T-helper 1 cell (primary cell): ENCODE results near the gene IL1R1.
A peak's percentile ranks its signal among the peaks of the same experiment; 100 is the strongest.
"Not testable (repeated sequence)": the region's sequence is repeated elsewhere in the genome, so short reads cannot be mapped to it uniquely, and the experiment has no call there.

Experiments used
- DNase-seq, 5 donors: peaks; one replicate each; pipeline ENCODE4 v3.0.0-alpha.2; 2012 to 2020
- total RNA-seq, 4 donors: gene quantifications; one replicate each; lab custom pipeline; 2026; lab: John Stamatoyannopoulos, UW

IL1R1 gene
- total RNA-seq = 0 to 0.46 (median 0.25) reads per million in 4 donors

- DNase-seq = no peak
Observed at GRCh38 chr2:102141970-102142828, at the start of gene IL1R1. Gene IL1R1, plus strand, starts transcription at chr2:102142746. Its CDS starts 14,979 bp downstream, at chr2:102157725.

GRCh38 chr2:102093662-102094061 is 48.9 kb upstream of the IL1R1 start:
- no peak for DNase-seq

GRCh38 chr2:102094917-102095316 is 47.6 kb upstream of the IL1R1 start:
- DNase-seq = no peak

GRCh38 chr2:102096103-102096502 is 46.4 kb upstream of the IL1R1 start:
- DNase-seq = no peak

GRCh38 chr2:102098756-102099155 is 43.8 kb upstream of the IL1R1 start:
- DNase-seq = no peak

GRCh38 chr2:102099536-102100298 is 42.8 kb upstream of the IL1R1 start:
- DNase-seq = no peak

GRCh38 chr2:102100371-102101096 is 42.0 kb upstream of the IL1R1 start:
- DNase-seq = peak in 1 of 5 donors; percentile 59

- no peak for DNase-seq
Observed at GRCh38 chr2:102101097-102101848, 41.3 kb upstream of the IL1R1 start.

GRCh38 chr2:102101849-102102635 is 40.5 kb upstream of the IL1R1 start:
- no peak for DNase-seq

GRCh38 chr2:102102636-102102948 is 40.0 kb upstream of the IL1R1 start:
- not testable (repeated sequence) for DNase-seq

GRCh38 chr2:102103284-102103683 is 39.3 kb upstream of the IL1R1 start:
- no peak for DNase-seq

- DNase-seq = peak in 2 of 5 donors; percentile 5 to 71
Observed at GRCh38 chr2:102103992-102104871, 38.3 kb upstream of the IL1R1 start.

- DNase-seq = no peak
Observed at GRCh38 chr2:102106133-102106556, 36.4 kb upstream of the IL1R1 start.

GRCh38 chr2:102106813-102107740 is 35.5 kb upstream of the IL1R1 start:
- DNase-seq = not testable (repeated sequence)

- no peak for DNase-seq
Observed at GRCh38 chr2:102107741-102108070, 34.8 kb upstream of the IL1R1 start.

- no peak for DNase-seq
Observed at GRCh38 chr2:102109016-102109415, 33.5 kb upstream of the IL1R1 start.

GRCh38 chr2:102110171-102110570 is 32.4 kb upstream of the IL1R1 start:
- DNase-seq = no peak

GRCh38 chr2:102110596-102111334 is 31.8 kb upstream of the IL1R1 start:
- DNase-seq = no peak

- DNase-seq = no peak
Observed at GRCh38 chr2:102111823-102112222, 30.7 kb upstream of the IL1R1 start.
